NCI-H2227 (cell line): ENCODE results near the gene NME1.
"Not testable (repeated sequence)": the region's sequence is repeated elsewhere in the genome, so short reads cannot be mapped to it uniquely, and the experiment has no call there.

Experiments used
- DNase-seq: peaks from one replicate; lab custom pipeline; 2025; ENCODE audit not compliant: unreplicated experiment; lab: John Stamatoyannopoulos, UW

NME1 gene

DNA sequence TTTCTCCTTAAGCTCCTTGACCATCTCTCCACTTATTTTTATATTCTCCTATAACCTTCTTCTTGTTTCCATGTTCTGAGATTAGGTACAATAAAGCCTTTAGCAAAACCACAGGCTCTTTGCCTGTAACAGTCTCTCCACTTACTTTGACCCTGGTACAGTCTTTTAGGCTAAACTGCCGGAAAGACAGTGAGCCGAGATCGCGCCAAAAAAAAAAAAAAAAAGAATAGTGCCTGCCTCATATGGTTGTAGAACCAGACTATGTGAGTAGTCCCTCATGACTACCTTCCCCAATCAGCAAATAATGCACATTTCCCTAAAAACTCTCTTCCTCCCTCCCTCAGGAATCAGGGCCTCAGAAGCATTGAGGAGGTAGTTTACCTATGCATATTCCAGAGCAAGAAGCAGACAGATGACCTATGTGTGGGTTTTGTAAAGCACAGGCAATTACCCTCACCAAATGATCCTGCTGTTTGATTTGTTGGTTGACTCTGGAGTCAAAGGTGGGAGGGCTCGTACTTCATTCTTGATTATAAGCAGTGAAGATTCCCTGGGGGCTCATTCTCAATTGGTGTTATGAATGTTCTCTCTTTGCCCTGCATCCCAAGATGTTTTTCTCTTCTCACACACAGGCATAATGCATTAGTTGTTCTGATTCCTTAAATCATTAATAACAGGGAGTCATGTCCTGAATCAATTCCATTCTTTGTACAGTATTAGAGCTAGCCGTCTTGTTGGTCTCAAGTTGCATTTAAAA, 8.9 kb upstream of the NME1 start:
- peak; percentile 40 for DNase-seq

DNA sequence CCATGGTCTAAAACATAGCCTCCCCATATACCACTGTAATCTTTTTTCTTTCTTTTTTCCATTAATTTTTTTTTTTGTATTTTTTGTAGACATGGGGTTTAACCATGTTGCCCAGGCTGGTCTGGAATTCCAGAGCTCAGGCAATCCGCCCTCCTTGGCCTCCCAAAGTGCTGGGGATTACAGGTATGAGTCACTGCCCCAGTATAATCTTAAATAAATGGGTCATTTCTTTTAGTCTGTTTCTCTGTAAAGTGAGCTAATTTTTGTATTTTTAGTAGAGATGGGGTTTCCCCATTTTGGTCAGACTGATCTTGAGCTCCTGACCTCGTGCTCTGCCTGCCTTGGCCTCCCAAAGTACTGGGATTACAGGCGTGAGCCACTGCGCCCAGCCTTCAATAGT, 5.7 kb upstream of the NME1 start:
- no peak for DNase-seq

DNA sequence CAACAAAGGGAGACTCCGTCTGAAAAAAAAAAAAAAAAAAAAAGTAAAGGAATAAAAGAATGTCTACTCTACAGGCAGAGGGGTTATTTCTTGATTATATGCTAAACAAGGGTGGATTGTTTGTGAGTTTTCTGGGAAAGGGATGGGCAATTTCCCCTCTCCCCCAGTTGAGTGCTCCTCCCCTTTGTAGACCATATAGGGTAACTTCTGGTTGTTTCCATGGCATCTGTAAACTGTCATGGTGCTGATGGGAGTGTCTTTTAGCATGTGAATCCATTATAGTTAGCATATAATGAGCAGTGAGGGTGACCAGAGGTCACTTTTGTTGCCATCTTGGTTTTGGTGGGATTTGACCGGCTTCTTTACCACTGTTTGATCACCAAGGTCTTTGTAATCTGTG, 4.2 kb upstream of the NME1 start:
- no peak for DNase-seq

DNA sequence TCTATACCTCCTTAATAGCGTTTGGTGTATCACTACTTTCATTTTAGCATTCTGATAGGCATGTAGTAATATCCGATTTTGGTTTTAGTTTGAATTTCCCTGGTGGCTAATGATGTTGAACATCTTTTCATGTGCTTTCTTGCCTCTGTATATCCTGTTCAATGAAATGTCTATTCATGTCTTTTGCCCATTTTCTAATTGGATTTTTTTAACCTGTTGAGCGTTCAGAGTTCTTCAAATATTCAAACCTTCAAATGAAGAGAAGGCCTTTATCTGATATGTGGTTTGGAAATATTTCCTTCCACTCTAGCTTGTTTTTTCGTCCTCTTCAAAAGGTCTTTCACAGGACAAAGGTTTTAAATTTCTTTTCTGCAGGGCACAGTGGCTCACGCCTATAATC, 2.4 kb upstream of the NME1 start:
- no peak for DNase-seq

DNA sequence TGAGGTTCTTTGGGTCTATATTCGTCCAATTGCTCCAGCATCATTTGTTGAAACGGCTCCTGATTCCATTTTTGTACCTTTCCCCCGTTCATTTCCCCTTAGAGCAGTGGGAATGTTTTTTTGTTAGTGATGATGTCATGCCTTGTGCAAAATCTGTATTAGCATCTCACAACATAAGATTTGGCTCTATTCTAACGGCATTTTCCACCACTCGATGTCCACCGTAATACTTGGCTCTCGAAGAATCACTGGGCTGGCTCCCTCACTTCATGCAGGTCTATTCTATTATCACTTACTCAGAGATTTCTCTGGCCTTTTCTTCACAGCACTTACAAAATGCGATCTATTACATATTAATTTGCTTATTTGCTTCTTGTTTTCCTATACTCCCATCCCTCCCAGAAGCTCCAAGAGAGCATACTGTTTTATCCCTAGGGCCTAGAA, 571 bp upstream of the NME1 start:
- peak; percentile 57 for DNase-seq

DNA sequence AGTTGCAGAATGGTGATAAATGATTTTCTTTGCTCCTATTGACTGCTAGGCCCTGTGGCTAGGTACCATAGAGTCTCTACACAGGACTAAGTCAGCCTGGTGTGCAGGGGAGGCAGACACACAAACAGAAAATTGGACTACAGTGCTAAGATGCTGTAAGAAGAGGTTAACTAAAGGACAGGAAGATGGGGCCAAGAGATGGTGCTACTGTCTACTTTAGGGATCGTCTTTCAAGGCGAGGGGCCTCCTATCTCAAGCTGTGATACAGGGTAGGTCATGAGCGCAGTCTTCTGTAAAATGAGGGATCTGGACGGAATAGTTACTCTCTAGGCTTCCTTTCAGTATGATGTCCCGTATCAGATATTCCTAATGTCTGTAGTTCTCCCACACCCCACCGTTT, 817 bp downstream of the NME1 start:
- no peak for DNase-seq

DNA sequence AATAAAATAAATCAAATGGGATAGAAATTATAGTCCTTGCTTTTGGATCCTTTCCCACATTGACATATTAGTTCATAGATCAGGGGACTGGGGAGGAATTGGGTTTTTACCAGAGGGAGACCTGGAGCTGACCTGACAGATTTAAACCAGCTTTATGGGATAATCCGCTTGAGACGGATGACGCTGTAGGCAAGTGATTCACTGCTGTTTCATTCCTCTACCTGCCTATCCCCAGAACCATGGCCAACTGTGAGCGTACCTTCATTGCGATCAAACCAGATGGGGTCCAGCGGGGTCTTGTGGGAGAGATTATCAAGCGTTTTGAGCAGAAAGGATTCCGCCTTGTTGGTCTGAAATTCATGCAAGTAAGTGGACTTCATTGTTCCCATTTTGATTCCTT, 2.1 kb downstream of the NME1 start:
- no peak for DNase-seq

DNA sequence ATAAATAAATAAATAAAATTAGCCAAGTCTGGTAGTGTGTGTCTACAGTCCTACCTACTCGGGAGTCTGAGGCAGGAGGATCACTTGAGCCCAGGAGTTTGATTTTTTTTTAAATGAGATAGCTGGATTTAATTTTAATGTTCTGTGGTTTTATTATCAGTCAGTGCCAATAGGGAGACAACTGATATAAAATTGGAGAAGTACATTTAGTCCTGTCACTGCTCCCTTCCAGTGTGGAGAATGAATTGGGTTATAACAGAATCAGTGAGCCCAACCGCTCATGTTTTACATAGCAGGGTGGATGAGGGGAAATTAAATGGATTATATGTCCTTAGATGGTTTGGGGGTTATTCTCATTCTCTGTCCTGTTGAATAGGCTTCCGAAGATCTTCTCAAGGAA, 6.2 kb downstream of the NME1 start:
- DNase-seq: no peak

DNA sequence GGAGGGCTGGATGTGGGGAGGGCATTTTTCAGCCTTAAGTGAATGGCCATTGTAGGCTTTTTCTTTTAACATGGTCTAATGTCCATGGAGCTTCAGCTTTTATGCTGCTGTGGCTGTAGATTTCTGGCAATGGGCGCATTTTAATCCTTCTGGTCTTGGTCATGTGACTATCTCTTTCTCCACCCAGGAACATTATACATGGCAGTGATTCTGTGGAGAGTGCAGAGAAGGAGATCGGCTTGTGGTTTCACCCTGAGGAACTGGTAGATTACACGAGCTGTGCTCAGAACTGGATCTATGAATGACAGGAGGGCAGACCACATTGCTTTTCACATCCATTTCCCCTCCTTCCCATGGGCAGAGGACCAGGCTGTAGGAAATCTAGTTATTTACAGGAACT, 8.2 kb downstream of the NME1 start:
- no peak for DNase-seq

DNA sequence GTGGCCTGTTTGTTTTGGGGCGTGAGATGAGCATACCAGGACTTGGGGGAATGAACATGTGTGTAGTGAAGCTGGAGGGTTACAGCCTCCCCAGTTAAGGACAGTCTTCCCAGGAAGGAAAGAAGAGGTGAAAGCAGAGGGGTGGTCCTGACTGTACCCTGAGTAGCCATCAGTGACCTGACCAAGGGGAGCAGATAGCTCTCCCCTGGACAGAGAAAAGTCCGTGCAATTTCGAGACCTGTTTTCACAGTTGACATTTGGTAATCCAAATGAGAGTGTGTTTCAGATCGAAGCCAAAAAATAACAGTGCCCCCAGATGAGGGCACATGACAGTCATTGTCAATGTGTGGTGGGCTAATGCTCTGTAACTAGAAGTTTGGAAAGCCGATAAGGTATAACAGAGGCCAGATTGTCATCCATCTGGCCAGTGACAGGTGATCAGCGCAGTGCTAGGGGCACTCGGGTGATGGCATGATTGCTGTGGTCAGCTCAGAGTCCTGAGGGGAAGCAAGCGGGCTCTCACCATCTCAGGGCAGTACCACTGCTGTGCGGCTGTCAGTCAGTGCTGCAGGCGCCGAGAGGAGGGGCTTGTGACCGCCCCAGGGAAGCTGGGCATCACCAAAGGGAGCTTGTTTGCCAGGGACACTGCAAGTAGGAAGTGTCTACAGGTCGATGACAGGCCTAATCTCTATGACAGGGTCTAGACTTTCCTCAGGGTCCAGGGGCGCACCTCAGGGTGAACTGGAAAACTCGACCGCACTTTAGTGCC, 11.7 kb downstream of the NME1 start:
- DNase-seq: peak; percentile 46

DNA sequence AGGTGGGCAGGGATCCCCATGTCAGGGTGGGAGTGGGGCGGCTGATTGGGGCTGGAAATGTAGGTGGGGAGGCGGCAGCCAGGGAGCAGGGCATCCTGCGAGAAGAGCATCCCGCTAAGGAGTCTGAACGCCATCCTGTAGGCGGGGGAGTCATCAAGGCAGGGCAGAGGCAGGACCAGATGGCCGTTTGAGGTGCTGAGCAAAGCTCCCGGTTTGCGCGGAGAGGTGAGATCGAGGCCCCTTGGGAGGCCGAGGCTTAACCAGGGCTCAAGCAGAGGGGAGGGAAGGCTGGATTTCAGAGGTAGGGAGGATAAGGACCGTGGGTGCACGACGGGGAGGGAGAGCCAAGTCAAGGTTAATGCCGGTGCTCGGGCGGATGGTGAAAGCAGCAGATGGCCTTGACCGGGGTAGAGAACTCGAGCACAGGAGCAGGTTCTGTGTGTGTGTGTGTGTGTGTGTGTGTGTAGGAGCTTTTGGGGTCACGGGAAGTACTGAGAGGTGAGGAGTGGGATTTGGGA, 12.4 kb downstream of the NME1 start:
- DNase-seq: peak; percentile 70

DNA sequence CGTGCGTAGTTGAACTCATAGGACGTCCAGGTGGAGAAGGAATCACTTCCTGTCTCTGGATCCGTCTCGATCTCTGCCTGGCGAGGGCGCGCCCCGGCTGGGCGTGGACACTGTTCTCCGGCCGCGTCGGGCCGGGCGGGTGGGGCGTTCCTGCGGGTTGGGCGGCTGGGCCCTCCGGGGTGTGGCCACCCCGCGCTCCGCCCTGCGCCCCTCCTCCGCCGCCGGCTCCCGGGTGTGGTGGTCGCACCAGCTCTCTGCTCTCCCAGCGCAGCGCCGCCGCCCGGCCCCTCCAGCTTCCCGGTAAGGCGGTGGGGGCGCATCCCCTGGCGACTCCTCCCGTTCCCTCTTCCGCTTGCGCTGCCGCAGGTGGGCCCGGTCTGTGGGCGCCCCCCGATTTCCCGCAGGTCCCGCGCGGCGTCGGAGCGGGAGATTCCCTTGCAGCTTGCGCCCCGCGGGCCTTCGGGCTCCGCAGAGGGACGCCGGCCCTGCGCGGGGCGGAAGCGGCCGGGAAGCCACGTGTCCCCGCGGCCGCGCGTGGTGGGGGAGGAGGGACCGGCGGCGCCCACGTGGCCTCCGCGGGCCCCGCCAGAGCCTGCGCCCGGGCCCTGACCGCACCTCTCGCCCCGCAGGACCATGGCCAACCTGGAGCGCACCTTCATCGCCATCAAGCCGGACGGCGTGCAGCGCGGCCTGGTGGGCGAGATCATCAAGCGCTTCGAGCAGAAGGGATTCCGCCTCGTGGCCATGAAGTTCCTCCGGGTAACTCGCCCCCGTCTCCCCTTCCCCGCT, 13.0 kb downstream of the NME1 start, which contains the start of gene NME2:
NME2 (plus strand) TSS at position 214 of the 789 bp plus-strand sequence; CDS start at position 634, 420 bp downstream.
- DNase-seq: peak; percentile 94

DNA sequence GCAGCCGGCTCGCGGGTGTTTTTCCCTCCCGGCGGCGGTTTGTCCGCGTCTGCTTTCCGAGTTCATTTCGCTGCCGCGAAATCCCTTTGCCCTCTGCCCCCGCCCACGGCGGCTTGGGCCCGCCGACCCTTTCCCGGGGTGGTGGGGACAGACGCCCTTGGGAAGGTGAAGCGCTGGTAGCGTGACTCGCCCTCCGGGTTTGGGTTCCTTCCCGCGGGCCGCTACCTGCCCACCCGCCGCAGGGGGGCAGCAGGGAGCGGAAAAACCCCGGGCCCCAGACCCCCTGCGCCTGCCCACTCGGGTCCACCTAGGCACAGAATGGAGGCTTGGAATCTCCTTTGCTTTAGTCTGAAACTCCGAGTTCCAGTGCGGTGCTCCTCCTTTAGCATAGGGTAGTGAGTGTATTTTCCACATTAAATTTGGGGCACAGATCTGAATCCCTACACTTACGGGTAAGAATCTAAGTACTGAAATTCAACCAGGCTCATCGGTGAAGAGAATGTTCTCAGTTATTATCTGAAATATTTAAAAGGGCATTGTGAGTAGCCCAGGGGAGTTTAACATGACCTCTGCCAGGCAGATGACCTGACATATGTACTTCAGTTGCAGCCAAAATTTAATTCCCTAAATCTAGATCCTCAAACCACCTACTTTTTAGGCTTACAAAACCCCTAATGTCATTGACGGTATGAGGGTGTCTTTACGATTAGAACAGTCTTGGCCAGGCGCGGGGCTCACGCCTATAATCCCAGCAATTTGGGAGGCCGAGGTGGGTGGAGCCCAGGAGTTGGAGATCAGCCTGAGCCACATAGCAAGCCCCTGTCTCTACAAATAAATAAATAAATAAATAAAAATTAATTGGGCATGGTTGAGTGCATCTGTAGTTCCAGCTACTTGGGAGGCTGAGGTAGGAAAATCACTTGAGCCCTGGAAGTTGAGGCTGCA, 13.9 kb downstream of the NME1 start:
- DNase-seq: peak; percentile 80

DNA sequence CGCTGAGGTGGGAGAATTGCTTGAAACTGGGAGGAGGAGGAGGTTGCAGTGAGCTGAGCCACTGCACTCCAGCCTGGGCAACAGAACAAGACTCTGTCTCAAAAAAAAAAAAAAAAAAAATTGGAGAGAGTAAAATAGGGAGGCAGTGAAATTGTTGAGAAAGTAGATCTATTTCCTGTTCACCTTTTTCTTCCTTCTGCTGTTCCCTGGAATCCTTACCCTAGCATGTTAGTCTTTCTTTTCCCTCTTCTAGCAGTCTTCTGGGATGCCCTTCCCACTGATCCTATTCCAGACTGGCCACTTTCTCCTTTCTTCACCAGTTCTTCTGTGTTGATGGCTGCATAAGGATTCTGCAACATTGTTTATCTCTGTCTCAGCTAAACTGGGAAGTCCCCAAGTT, 16.0 kb downstream of the NME1 start:
- no peak for DNase-seq

DNA sequence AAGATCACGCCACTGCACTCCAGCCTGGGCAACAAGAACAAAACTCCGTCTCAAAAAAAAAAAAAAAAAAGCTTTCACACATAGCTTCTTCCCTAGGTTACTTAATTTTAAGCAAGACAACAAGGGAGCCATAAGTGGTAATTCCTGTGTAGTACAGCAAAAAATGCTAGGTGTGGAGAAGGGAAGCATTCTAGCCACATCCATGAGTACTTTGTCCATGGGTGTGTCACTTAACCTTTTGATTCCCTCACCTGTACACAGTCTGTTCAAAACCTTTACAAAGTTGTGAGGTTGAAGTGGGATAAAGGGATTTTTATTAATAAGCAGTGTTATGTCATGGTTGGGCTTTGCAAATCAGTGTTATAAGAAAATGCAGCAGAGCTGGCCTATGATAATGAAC, 17.4 kb downstream of the NME1 start:
- no peak for DNase-seq

DNA sequence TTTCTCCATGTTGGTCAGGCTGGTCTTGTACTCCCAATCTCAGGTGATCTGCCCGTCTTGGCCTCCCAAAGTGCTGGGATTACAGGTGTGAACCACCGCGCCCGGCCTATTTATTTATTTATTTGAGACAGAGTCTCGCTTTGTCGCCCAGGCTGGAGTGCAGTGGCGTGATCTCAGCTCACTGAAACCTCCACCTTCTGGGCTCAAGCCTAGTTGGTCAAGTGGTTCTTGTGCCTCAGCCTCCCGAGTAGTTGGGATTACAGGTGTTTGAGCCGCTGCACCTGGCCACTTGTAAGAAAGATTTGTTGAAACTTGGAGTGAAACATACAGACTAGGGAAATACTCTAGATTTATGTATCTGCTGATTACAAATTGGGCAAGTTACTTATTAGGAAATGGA, 18.7 kb downstream of the NME1 start:
- DNase-seq: not testable (repeated sequence)

DNA sequence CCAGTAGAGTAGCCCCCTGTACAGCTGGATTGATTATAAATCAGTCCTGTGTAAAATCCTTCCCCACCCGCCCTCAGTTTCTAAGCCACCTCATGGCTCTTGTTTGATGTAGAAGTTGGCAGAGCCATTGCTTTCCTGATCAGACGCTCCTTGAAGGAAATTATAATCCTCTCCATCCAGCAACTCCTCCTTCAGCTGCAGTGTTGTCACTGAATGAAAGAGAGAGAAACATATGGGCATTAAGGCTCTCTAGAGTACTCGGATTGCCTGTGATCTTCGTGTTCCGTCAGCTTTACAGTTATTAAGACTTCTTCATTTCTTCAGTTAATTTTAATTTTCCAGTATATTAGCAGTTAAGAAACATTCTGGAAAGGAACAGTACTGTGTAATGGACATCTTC, 27.1 kb downstream of the NME1 start:
- peak; percentile 5 for DNase-seq

DNA sequence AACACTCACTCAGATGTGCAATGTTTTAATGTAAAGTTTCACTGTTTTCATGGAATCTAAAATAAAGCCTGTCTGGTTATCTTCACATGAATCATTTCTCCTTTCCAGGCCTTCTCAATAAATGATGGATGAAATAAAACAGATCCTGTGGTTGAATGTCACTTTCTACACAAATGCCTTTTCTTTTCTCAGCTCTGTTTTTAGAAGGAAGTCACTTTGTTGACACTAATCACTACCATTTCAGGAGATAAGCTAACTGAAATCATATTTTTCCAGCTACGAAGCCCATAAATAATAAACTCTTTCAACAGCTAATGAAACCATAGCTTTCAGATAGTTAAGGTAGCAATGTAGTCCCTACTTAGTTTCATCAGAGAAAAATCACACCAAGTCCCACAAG, 30.8 kb downstream of the NME1 start:
- no peak for DNase-seq

DNA sequence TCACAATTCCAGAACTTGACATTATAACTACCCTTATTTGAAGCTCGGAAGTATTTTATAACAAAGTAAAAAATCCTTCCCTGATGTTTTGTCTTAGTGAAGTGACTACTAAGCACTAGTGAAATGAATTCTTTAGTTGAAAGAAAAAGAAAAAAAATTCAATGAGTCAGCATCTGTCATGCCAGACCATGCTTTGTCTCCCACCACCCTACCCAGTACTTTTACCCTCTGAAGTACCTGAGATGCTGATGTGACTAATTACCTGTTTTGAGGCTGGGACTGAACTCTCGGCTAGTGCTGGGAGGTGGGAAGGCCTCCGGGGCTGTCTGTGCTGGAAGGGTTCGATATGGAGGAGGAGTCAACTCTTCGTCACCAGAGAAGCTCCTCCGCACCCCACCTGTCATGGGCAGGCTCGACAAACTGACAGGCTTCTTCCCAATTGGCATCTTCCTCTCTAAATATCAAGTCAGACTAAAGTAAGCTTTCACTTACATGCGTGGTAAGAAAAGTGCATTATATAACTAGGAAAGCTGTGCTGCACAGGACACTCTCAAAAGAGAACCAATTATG, 32.5 kb downstream of the NME1 start:
- no peak for DNase-seq

DNA sequence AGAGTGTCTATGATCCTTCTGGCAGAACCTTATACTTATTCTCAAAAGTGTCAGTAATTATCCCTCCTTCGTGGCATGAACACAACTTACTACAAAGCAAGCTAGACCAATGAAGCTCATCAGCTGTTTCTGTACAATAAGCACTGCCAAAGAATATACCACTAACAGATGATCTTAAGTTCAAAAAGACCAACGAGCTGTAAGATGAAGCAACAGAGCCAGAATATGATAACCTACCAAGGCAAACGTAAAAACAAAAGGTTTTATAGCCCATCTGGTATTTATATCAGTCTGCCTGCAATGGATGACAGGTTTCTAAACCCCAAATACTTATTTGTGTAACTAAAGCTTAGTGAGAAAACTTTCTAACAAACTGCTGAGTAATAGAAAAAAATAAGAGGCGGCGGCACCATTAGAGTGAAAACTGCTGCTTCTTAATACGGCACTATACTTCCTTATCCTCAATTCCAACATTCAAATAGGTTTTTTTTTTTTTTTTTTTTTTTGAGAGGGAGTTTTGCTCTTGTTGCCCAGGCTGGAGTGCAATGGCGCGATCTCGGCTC, 35.0 kb downstream of the NME1 start:
- peak; percentile 14 for DNase-seq
